ENCODE results near the gene ZNF75A. TPM values are rescaled to one million over a fixed set of nuclear protein-coding genes. Genes with fewer than 3 reads are reported as not detected.

The ZNF75A gene
- total and polyA plus RNA-seq, 2 of the 4 experiments (the other 2 are of a cell fraction) = 14.6 to 15.4 TPM

GRCh38 chr16:3363793-3364192 is 58.5 kb downstream of the ZNF75A start:
- Histone ChIP-seq H3K9ac (ENCODE audit: low read depth, low read length) (no peak overlapping the region), H4K91ac (ENCODE audit: insufficient read depth, low read depth, low read length) (no peak overlapping the region), H3K18ac (ENCODE audit: low read depth, low read length) (no peak overlapping the region), H2BK20ac (ENCODE audit: low read depth, low read length) (no peak overlapping the region), H3K23ac (ENCODE audit: low read depth, low read length) (no peak overlapping the region), H3K27ac (ENCODE audit: insufficient read depth, low read length) (no peak overlapping the region), H2AK9ac (replicated peaks; ENCODE audit: low read depth, low read length, poor library complexity) (no peak overlapping the region), H2BK15ac (ENCODE audit: low read depth, low read length) (no peak overlapping the region), H3K14ac (replicated peaks; ENCODE audit: low read depth, low read length) (no peak overlapping the region), H3K36me3 (ENCODE audit: control insufficient read depth, insufficient read depth, low read length) (no peaks in the 10 kb centered on the region), H2AK5ac (ENCODE audit: low read depth, low read length) (no peak overlapping the region), H4K8ac (ENCODE audit: low read depth in 2 of 2, low read length in 2 of 2) (peak overlapping the region in 1 of 2 experiments; percentile 23; a peak in 1 of 4 replicates), H2BK120ac (ENCODE audit: low read depth, low read length) (no peak overlapping the region), H3K4me1 (ENCODE audit: control insufficient read depth, insufficient read depth, low read length) (no peaks in the 10 kb centered on the region), H3K9me3 (ENCODE audit: control insufficient read depth, insufficient read depth, low read length) (peaks cover 10% of the 10 kb centered on the region), H3K27me3 (ENCODE audit: control insufficient read depth, insufficient read depth, low read length) (no peaks in the 10 kb centered on the region), H2AFZ (replicated peaks; ENCODE audit: low read length, poor library complexity) (no peak overlapping the region), H3K56ac (ENCODE audit: extremely low read depth, insufficient read depth, low read length) (no peak overlapping the region), H4K20me1 (ENCODE audit: insufficient read depth, low read length) (no peaks in the 10 kb centered on the region), H3K4me2 (ENCODE audit: low read depth, low read length) (no peak overlapping the region), H2BK5ac (ENCODE audit: low read depth, low read length, poor library complexity, severe bottlenecking) (no peak overlapping the region), H3K4me3 (ENCODE audit: insufficient read depth, low read depth, low read length) (no peak overlapping the region), H3K9me1 (ENCODE audit: insufficient read depth, low read length) (no peaks in the 10 kb centered on the region), H4K5ac (ENCODE audit: low read depth, low read length) (no peak overlapping the region), H3K4ac (ENCODE audit: low read depth, low read length) (no peak overlapping the region), H3K79me1 (ENCODE audit: low read depth in 1 of 2, low read length in 2 of 2) (peaks cover 0 to 11% of the 10 kb centered on the region in 2 experiments; a peak in 2 of 4 replicates)
- in situ Hi-C loops (cut with MboI; ENCODE audit: low sequenced_read_pairs) (no loop called here), intact Hi-C loops (cut with micrococcal nuclease) (no loop called here), dilution Hi-C loops (cut with HindIII; ENCODE audit: low sequenced_read_pairs, unreplicated experiment) (no loop called here)
- POLR2A ChIA-PET (ENCODE audit: unreplicated experiment) = no interaction called here
- no TSS peak for BruUV-seq (replicated peaks)
- WGBS, 2 experiments (ENCODE audit: extremely low coverage in 2 of 2, insufficient read length in 1 of 2) = 80% methylated on average over 1 of the region's 7 CpGs; no CpG with 5 or more reads in 1 of the 2 experiments
- no peak for TF ChIP-seq RFX5 (IDR thresholded peaks at IDR 0.05; ENCODE audit: low read depth, low read length)
- no peak for TF ChIP-seq RCOR1 (IDR thresholded peaks at IDR 0.05; ENCODE audit: insufficient replicate concordance, low read length)
- TF ChIP-seq BHLHE40 (IDR thresholded peaks at IDR 0.05; ENCODE audit: low read depth, low read length) = no peak
- no peak for TF ChIP-seq FOS (IDR thresholded peaks at IDR 0.05; ENCODE audit: low read depth, low read length)
- no peak for DNase-seq
- ATAC-seq (ENCODE audit: low read depth) = no peak
- CTCF ChIA-PET = no interaction called here

Measured in IMR-90 (cell line).